Measurements from ENCODE around the gene PITX3. TPM values are rescaled to one million over a fixed set of nuclear protein-coding genes. Genes with fewer than 3 reads are reported as not detected.

Gene PITX3
- total RNA-seq, 1 donor from 2014 or later, result not detected

- intact Hi-C loops (cut with micrococcal nuclease), result loop anchor here (5.0 kb wide), 1 partner anchor 39 kb away; the partner anchor contains the start of gene ELOVL3
These were observed 52.9 kb downstream of the PITX3 start for GRCh38 chr10:102188298-102188940.

- intact Hi-C loops (cut with micrococcal nuclease), result loop anchor here (5.0 kb wide), 1 partner anchor 41 kb away; the partner anchor contains the start of gene ELOVL3
These were observed 55.3 kb downstream of the PITX3 start for GRCh38 chr10:102185811-102186527.

GRCh38 chr10:102185272-102185671, 56.0 kb downstream of the PITX3 start:
- intact Hi-C loops (cut with micrococcal nuclease), result loop anchor here (5.0 kb wide), 1 partner anchor 42 kb away; the partner anchor contains the start of gene ELOVL3

GRCh38 chr10:102184606-102185005, 56.7 kb downstream of the PITX3 start:
- intact Hi-C loops (cut with micrococcal nuclease), result loop anchor here (5.0 kb wide), 1 partner anchor 43 kb away; the partner anchor contains the start of gene ELOVL3

Other genes with a start within 250 kb of the PITX3 start
- gene ARMH3, start 185.3 kb downstream of the PITX3 start, total RNA-seq, result 23.8 and 26.4 TPM in 2 replicates
- gene HPS6, start 176.2 kb downstream of the PITX3 start, total RNA-seq, result 22.1 and 22.7 TPM in 2 replicates
- gene LDB1, start 121.1 kb downstream of the PITX3 start, total RNA-seq, result 72.5 and 76.0 TPM in 2 replicates
- gene PPRC1, start 108.5 kb downstream of the PITX3 start, total RNA-seq, result 62.6 and 70.4 TPM in 2 replicates
- gene NOLC1, start 89.1 kb downstream of the PITX3 start, total RNA-seq, result 109 and 117 TPM in 2 replicates
- not detected in 2 replicates for gene ELOVL3, start 15.2 kb downstream of the PITX3 start, total RNA-seq
- 51.5 and 51.8 TPM in 2 replicates for gene GBF1, start 4.0 kb upstream of the PITX3 start, total RNA-seq
- gene NFKB2, start 154.2 kb upstream of the PITX3 start, total RNA-seq, result 111 and 112 TPM in 2 replicates
- 1.4 and 1.6 TPM in 2 replicates for gene PSD, start 177.3 kb upstream of the PITX3 start, total RNA-seq
- 9.7 and 10.1 TPM in 2 replicates for gene FBXL15, start 179.3 kb upstream of the PITX3 start, total RNA-seq
- gene CUEDC2, start 191.1 kb upstream of the PITX3 start, total RNA-seq, result 61.5 and 61.8 TPM in 2 replicates
- gene C10orf95, start 210.0 kb upstream of the PITX3 start, total RNA-seq, result 0.18 and 0.30 TPM in 2 replicates